HG03175 (cell line): ENCODE data around the gene SMIM35.

ENCODE experiments used
- ATAC-seq: cut with Tn5 transposase; IDR thresholded peaks from one replicate; pipeline ENCODE4 v1.9.1; 2021; ENCODE audit warnings: mild to moderate bottlenecking, moderate library complexity; ENCODE audit not compliant: unreplicated experiment

Gene SMIM35

DNA sequence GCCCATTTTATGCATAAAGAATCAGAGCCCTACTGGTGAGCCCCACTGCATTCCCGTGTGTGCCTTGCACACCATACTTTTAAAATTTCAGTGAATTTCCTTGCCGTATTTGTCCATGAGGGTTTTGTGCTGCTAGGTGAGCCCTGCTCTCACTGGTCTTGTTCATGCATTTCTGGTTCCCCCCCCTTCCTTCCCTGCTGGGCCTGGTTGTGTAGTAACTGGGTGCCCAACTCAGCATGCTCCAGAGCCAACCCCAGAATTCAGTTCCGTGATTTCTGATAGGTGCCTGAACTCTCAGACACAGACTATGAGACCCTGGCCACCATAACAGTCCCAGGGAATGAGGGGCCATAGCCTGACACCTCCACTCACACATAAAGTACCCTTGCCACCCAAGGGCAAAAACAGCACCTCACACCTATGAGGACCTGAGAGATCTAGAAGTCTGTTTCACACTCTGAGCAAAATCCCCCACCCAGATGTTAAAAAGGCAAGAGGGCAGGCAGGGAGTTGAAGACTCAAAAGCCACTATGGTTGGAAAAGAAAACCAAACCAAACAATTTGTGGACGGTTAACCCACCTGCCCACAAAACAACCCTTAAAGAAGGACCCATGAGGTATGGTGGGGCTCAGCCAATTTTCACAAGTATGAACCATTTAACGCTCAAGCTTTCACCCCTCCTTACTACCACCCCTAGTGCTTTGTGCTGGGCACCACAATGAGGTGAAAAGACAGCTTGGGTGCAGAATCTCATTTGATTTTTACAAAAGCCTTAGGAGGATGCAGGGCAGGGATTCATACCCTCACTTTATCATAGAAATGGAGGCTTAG lies 117.4 kb downstream of the SMIM35 start:
- no peak for ATAC-seq

DNA sequence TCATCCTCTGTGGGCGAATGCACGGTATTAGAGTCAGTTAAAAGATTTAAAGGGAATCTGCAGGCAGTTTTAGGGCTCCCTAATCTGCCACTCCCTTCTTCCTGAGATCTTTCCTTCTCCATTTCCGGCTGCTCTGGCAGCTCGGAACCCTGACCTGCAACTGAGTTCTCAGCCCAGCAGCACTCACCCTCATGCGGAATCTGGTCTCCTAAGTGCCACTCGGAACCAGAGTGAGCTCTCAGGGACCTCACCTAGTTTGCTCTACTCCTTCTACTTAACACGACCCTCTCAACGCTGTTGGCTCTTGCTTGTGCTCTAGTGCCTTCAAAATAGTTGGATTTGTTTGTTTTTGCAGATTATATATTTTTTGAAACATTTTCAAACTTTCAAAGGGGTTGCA lies 119.9 kb downstream of the SMIM35 start:
- ATAC-seq = no peak

DNA sequence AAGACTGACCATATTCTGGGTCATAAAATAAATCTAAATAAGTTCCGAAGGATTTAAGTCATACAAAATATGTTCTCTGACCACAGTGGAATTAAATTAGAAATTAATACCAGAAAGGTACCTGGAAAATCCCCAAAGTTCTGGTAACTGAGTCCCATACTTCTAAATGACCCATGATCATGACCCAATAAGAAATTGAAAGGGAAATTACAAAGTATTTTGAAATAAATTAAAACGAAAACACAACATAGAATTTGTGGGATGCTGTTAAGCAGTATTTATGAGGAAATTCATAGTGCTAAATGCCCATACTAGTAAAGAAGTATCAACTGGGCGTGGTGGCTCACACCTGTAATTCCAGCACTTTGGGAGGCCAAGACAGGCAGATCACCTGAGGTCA lies 123.9 kb downstream of the SMIM35 start:
- no peak for ATAC-seq

DNA sequence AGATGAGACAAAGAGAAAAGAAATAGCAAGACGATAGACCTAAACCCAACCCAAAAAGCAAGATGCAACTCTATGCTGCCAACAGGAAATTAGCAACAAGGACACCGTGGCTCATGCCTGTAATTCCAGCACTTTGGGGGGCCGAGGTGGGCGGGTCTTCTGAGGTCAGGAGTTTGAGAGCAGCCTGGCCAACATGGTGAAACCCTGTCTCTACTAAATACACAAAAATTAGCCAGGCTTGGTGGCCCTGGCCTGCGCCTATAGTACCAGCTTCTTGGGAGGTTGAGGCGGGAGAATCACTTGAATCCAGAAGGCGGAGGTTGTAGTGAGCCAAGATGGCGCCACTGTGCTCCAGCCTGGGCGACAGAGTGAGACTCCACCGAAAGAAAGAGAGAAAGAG lies 124.9 kb downstream of the SMIM35 start:
- no peak for ATAC-seq

DNA sequence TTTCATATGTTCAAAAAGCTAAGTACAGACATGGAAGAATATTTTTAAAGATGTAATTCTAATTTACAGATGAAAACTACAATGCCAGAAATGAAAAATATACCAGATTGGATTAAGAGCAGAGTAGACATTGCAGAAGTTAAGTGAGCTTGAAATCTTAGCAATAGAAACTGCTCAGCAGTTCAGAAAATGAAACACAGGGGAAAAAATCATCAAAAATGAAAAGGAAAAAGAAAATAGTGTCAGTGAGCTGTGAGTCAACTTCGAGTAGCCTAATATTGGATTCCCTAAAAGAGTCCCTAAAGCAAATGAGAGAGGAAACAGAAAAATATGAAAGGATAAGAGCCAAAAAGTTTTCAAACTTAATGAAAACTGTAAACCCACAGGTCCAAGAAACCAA lies 126.4 kb downstream of the SMIM35 start:
- ATAC-seq = no peak

DNA sequence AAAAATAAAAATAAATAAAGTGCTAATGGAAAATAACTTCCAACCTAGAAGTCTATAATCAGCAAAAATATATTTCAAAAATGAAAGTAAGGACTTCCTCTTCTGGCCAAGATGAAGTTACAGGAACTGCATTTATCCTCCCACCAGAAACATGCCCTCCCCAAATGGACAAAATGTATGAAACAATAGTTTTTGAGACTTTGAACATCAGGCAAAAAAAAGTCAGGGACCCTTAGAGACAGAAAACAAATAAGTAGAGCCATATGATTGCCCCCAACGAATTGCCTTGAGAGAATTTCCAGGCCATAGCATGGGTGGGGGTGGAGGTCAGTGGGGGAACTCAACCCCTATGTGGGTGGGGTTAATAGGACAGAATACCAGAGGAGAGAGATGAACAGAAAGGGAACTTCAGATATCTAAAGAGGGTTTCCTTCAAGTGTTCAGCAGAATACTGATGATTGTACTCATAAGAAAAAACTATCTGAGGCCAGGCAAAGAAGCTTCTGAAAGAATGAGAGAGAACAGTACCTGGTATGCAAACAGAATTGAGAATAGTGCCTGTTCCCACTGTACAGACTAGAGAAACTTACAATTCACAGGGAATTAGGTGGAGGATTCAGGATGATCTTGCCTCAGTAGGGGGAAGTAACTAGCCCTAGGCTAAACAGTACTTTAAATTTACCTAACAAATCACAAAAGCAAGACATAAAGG lies 127.2 kb downstream of the SMIM35 start:
- ATAC-seq = no peak

DNA sequence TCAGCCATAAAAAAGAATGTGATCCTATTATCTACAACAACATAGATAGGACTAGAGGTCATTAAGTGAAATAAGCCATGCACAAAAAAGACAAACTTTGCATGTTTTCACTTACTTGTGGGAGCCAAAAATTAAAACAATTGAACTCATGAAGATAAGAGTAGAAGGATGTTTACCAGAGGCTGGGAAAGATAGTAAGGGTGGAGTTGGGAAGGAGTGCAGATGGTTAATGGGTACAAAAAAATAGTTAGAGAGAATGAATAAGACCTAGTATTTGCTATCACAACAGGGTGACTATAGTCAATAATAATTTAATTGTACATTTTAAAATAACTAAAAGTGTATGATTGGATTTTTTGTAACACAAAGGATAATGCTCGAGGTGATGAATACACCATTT lies 127.8 kb downstream of the SMIM35 start:
- no peak for ATAC-seq
